Thyroid gland (tissue), 4 donors: ENCODE results near the gene TMEM269.

Source experiments
- CTCF ChIP-seq, 6 experiments: fragments of 200-600 bp in 3 of 6; fragments of 450-650 bp in 3 of 6; sonication (generic) in 3 of 6; IDR thresholded peaks; one replicate each; pipeline ENCODE4 v1.5.1; 2016 to 2019; ENCODE audit warnings: antibody characterized with exemption in 6 of 6, mild to moderate bottlenecking in 2 of 6, inconsistent platforms in 1 of 6, moderate library complexity in 1 of 6
- POLR2A ChIP-seq, 2 donors: fragments of 450-650 bp; IDR thresholded peaks; one replicate each; pipeline ENCODE4 v1.6.1; 2017; ENCODE audit warnings: antibody characterized with exemption in 2 of 2, mild to moderate bottlenecking in 2 of 2, moderate library complexity in 1 of 2

- TF ChIP-seq CTCF (IDR thresholded peaks at IDR 0.05) (no peak), POLR2A (IDR thresholded peaks at IDR 0.05) (no peak)
Observed at GRCh38 chr1:42737986-42738677, 46.7 kb upstream of the TMEM269 start.
